GM19463 (cell line): ENCODE data around the gene GNG11.

Experiments
- ATAC-seq: cut with Tn5 transposase; IDR thresholded peaks from one replicate; pipeline ENCODE4 v1.9.1; 2021; ENCODE audit warnings: mild to moderate bottlenecking, moderate library complexity; ENCODE audit not compliant: unreplicated experiment

GNG11 gene

DNA sequence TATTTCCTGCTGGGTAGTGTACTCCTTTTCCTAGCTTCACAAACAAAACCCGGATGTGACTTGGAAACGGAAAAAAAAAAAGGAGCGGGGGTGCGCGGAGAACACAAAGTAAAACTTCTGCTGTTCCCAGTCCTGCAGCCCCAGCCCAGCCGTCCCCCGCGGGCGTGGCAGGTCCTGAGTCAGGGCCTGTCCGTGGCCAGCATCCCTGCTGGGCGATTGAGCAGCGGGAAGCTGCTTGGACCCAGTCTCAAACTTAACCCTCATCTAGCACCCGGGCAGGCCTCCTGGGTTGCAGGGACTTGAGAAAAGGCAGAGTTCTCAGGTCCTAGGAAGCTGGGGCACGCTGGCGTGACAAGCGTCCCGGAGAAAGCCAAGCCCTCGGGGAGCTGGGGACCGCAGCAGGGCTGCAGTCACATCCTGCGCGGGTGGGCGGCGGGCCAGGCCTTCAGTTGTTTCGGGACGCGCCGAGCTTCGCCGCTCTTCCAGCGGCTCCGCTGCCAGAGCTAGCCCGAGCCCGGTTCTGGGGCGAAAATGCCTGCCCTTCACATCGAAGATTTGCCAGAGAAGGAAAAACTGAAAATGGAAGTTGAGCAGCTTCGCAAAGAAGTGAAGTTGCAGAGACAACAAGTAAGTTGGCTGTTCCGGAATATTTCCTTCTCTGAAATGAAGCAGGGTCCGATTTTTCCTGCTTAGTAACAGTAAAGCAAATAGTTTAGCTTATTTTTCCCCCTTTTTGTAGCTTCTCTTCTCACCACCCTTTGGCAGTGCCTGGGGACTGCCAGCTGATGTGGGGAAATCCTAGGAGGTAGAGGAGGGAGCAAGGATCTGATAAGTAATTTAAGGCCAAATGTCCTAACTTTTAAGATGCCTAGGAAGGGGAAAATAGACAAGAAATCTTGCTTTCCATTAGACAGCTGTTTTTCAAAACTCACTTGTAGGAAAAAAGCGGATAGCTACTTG lies at the start of gene GNG11:
GNG11 (plus strand) TSS at position 129 of the 960 bp plus-strand sequence; CDS start at position 532, 403 bp downstream.
- peak; percentile 92 for ATAC-seq

DNA sequence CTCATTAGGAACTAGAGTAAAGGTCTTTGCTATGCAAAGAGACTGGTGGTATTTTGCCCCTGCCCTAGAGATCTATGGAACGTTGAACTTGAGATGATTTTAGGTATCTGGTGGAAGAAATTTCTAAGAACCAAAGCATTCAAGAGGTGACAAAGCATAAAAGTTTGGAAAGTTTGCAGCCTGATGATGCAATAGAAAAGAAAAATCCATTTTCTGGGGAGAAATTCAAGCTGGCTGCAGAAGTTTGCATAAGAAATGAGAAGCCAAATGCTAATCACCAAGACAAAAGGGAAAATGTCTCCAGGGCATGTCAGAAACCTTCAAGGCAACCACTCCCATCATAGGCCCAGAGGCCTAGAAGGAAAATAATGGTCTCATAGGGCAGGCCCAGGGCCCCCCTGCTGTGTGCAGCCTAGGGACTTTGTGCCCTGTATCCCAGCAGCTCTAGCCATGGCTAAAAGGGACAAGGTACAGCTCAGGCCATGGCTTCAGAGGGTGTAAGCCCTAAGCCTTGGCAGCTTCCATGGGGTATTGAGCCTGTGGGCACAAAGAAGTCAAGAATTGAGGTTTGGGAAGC lies 47.4 kb upstream of the GNG11 start:
- no peak for ATAC-seq

DNA sequence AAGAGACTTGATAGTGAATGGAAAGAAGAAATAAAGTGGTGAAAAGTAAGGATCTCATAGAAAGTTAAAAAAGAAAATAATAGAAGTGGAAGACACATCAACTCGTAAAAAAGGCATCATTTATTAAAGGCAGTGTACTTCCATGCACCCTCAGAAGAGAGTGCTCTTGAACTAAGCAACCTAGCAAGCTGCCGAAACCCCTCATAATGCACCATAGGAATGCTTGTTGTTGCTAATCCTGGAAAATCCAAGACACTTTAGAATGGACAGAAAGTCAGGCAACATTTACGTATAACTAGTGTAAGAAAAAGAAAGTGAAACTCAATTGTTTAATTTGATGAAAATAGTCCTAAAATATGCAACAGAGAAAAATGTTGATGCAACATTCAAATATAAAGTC lies 43.8 kb upstream of the GNG11 start:
- ATAC-seq, result no peak

DNA sequence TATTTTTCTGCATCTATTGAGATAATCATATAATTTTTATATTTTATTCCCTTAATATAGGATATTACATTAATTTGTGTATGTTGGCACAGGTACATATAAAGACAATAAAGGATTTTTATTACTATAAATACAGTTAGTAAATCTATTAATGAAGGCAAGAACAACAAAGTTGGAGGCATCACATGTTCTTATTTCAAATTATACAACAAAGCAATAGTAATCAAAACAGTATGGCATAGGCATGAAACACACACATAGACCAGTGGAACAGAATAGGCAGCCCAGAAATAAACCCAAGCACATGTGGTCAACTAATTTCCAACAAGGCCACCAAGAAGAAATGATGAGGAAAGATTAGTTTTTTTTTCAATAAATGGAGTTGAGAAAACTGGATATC lies 42.2 kb upstream of the GNG11 start:
- ATAC-seq, result no peak

DNA sequence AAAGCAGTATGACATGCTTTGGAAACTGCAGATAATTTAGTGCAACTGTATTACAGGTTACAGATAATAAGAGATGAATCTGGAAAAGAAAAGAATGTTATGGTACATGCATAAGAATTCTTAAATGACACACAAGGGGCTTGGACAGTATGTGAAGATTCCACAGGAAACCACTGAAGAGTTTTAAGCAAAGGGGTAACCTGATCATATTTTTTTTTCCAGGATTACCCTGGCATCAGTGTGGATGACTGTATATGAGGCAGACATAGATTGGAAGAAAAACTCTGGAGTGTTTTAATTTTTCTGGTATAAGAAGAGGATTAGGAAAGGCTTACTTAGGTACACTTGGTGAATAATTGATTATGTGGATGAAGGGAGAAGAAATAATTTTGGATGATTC lies 39.1 kb upstream of the GNG11 start:
- ATAC-seq, result no peak

DNA sequence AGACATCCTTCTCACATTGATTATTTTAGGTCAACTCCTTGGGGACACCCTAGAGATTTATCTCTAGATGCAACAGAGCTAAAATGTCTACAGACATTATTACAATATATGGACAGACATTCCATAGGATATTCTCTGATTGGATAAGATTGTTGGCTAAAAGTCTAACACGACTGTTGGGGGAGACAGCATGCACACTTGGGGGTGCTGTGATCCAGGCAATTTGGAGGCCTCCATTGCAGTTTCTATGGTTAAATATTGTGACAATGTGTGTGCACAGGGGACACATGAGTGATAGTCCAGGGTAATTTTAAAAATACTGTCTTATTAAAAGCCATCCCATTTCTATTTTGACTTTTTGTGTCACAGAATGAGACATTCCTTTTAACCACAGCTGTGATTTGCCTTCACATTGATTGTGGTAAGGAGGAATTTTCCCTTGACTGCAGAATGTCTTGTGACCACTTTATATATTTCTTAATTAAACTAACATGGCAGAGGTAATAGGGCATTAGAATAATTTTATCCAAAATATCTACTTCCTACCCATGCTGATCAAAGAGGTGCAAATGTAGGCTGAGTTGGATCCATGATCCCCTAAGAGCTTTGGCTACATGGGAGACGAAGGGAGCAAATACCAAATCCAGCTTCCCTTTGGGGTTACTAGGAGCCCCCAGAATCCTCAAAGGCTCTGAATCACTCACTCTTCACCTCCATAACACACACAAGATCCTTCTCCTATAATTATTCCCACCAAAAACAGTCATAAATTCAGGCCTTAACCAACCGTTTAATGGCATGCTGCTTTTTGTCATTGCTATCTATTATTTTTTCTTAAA lies 38.2 kb upstream of the GNG11 start:
- ATAC-seq, result no peak

DNA sequence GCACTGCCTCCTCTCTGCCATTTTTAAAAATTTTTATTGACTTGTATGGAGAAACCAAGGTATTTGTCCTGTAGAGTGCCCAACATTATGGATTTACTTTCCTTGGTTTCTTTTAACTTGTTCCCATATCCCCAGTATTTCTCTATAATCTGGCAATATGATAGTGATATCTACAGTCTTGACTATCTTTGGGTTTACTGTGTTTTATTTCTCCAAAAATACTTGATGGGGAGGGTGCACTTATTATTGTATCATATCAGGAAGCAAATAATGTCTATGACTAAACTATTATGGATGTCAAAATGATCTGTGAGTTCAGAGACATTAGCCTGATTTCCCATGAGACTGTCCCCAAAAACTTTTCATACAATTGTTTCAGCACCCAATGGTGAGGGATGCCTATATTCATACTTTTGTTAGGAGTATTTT lies 37.6 kb upstream of the GNG11 start:
- ATAC-seq, result no peak

DNA sequence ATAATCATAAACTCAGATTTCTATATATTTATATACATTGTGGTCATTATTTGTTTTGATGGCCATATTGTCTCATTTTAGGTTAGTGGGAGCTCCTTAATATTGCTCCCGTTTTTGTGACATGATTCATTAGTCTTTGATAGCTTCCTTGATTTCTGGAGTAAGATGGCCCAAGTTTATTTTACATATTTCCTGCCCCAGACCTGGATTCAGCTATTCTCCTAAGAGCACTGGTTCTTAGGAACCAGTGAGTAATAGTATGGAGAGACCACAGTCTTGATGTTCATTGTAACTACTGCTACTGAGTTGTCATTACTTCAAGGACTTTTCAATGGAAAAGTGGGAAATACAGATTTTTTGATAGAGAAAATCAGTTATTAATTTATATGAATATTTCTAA lies 37.0 kb upstream of the GNG11 start:
- ATAC-seq, result no peak

DNA sequence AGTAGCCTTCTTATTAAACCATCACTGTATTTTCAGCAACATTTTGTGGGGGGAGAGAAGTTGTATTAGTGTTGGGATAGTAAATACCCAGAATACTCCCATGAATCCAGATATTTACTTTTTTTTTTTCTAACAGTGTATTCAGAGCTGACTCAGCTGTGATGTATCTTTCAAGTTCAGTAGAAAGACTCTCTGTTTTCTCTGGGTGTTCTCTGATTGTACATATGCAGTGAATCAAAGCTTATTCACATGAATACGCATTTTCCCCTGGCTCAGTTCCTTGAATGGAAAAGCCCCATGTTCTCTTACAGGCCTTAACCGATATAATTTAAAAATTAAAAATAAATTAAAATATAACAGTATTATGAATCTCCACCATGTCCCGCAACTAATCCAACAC lies 32.3 kb upstream of the GNG11 start:
- no peak for ATAC-seq

DNA sequence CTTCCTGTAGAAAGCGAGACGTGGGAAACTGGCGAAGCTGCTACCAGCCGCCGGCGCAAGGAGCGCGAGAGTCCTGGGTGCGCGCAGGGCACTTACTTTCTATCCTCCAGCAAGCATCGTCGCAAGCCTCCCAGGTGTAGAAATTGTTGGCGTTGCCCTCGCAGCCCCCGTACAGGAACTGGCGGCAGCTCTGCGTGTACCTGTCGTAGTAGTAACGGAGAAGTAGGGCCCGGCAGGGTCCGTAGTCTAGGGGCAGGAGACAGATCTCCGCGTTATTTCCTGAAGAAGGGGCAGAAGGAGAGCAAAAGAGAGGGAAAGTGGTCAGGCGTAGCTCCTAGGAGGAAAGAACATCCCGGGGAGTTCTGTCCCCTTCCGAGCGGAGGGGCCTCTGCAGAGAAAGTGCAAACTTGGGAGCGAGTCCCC lies 31.5 kb upstream of the GNG11 start:
- peak; percentile 62 for ATAC-seq

DNA sequence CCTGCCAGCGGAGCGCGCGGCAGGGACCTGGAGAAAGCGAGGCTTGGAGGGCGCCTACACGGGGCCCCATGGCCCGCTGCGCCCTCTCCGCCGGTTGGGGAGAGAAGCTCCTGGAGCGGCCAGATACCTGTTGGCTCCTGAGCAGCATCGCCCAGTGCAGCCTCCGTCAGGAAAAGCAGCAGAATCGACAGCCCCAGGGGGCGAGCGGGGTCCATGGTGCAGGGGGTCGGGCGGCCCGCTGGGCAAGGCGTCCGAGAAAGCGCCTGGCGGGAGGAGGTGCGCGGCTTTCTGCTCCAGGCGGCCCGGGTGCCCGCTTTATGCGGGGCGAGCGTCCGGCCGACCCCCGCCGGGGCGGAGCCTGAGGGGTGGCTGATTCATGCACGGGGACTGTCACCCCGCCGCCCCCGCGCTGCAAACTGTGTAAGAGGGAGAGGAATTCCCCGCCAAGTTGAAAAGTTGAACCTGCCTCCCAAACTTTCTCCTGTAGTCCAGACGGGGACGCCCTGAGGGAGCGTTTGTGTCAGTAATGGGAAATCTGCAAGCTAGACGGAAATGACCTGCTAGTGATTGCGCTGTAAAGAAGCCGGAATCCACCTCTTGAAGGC lies 31.0 kb upstream of the GNG11 start, which contains the start of gene TFPI2:
TFPI2 (minus strand) TSS at position 290 of the 605 bp plus-strand sequence; CDS start at position 215, 75 bp downstream.
- ATAC-seq, result peak; percentile 56

DNA sequence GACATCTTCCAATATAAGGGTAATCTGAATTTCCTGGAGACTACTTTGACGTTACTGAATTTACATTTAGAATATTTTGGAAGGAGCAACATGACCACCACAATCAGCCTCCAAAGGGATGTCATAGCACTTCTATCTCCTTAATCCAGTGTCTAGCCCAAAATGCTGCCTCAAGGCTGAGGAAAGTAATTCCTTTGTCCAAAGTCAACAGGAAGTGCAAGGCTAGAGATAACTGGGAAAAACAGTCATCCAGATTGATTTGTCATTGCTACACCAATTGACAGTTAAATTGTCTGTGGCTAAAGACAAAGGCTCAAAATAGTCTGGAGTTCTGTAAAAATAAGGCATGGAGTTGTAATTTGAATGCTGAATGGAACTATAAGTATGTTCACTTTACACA lies 27.1 kb upstream of the GNG11 start:
- no peak for ATAC-seq

DNA sequence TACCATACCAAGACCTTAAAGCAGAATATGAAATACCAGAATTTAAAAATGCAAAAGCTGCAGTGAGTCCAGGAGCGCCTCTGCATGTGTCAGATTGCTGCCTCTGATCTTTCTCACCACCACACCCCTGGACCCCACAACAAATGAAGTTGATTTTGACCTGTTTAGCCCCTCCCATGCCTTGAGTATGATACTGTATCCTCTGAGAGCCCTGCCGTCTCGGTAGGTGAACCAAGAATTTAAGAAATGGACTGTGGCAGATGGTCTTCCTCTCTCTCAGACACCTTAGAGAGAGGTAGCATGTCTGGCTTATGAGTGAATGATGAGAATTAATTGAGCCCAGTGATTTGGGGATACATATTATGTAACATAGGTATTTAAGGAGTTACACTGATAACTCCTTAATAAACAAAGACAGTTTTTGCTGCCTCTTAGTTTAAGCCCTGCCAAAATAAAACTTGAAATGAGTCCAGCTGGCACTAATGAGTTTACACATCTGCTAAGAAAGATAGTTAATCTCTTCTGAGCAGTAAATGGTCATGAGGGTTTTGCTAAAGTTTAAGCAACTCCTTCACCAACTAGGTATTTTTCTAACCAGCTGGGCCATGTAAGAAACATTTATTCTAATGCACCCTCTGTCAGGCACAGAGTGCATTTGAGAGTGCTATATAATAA lies 26.4 kb upstream of the GNG11 start:
- ATAC-seq, result no peak

DNA sequence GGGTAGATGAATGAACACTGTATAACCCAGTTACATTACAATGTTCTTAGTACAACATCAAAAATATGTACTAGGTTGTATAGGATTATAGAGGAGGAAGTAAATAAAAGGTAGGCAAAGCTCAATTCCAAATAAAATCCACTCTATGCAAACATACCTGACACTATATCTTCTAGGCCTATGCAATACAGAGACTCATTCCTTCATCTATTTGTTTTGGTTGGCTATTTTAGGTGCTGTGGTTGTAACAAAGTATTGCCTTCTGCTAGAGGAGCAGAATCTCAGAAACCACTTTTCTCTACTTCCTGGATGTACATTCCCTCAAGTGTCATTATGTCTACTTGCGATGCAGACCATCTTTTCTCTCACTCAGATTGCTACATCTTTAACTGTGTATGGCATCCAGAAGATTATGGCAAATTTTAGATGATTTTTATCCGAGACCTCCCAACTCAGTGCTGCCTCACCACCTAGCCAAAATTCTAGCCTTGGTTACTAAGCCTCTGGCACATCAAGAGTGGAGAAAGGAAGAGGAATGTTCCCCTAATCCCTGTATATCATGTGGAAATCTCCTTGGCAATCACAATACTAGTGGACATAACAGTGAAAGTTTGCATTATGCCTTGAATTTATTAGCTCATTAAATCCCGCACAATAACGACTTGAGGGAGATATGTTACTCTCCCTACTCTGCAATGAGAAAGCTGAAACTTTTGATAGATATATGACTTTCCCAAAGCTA lies 25.5 kb upstream of the GNG11 start:
- no peak for ATAC-seq

DNA sequence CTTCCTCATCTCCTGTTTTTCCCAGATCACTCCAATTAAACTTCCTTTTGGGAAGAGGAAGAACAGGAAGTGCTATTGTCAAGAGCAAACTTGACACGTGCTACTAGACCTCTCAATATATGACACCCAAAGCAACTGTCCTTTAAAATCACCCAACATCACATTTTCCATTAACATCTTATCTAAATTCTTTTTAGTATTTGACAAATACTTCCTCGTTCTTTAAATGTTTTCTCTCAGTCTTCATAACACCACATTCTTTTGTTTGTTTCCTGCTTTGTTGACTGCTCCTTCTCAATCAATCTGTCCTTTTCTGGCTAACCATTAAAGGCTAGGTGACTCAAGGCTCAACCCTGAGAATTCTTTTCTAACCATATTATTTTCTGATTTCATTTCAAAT lies 23.9 kb upstream of the GNG11 start:
- no peak for ATAC-seq

DNA sequence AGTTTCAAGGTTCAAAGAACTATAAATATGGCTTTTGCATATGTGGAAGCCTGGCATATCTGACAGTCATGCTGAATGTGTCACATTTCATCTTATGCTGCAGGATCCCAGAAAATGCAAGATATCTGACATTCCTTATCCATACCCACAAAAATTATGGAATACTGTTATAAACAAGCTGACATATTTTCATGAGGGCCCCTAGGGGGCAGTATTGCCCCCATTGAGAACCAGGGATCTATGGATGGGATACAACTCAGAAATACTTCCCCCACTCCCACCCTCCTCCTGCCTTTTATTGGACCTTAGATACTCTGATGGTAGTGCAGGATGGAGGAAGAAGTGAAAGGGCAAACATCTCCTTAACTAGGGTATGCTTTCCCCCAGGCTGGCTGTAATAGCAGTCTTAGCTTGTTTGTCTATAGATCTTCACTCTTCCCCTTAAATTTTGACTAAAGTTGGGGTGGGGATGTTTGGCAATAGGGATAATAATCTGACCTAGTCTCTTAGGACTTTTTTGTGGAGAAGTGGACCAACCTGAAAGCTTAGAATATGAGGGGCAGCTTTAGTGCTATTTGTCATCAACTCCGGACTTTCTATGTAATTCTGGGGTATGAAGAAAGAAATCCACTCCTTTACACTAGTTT lies 18.6 kb upstream of the GNG11 start:
- ATAC-seq, result no peak

DNA sequence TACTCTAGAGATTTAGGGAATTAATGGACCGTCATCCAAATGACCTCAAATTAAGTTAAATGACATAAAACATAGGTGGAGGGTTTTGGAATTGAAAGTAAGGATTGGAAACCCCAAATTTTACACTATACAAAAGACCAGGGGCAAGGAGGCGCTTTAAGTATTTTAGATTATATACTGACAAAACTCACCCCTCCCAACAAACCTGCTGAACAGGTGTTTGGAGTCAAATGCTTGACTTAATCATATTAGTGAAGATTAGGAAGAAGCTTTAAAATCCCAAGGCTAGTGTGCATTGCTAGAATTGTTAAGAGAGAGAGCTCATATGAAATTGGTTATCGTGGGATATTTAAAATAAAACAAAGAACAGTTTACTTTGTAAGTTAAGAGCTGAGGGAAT lies 15.3 kb upstream of the GNG11 start, which contains the start of gene GNGT1:
GNGT1 (plus strand) TSS at position 301 of the 400 bp plus-strand sequence. CDS start 180 bp downstream, outside the sequence.
- no peak for ATAC-seq

DNA sequence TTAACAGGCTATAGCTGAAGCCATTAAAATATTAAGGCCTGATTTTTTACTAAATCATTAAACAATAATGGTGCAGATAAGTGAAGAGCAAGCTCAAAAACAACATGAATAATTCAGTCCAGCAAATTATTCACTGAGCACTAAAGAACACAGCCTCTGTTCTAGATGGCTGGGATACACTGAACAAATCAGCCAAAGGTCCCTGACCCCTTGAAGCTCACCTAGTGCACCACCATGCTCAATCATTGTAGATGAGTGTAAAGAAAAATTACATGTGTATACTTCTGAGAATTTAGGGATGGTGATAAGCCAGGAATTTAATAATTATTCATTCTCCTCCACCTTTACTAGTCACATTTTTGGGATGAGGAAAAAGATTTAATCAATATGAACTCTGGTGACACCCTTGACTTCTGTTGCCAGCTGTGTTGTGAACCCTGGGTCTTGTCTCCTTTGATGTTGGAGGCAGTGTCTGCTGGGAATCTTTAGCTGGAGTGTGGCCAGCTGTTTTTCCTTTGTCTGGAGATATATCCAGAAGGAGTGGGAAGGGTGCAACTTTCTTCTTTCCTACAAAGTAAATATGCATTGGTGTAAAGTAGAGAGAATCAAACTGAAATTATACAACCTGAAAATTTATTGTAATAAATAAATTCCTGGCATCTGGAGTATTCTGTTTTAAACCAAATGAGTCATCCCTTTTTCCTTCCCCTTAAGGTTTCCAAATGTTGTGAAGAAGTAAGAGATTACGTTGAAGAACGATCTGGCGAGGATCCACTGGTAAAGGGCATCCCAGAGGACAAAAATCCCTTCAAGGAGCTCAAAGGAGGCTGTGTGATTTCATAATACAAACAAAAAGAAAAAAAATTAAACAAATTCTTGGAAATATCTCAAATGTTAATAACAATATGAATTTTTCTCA lies 11.2 kb upstream of the GNG11 start:
- no peak for ATAC-seq
